GM12864 (cell line): ENCODE results near the gene ZBTB45.

Source experiments
- DNase-seq: peaks from one replicate; pipeline ENCODE4 v3.0.0-alpha.2; 2011; ENCODE audit warnings: low read depth
- H3K4me3 ChIP-seq: 2 replicates; pipeline ENCODE4 v1.5.1; 2011; ENCODE audit warnings: mild to moderate bottlenecking, low read depth, low read length, control low read depth
- TF ChIP-seq, protein P1 (sequence below): IDR thresholded peaks from 2 replicates; pipeline ENCODE4 v1.5.1; 2011; ENCODE audit warnings: low read depth, mild to moderate bottlenecking, moderate library complexity, low read length, control low read depth, inconsistent platforms; ENCODE audit errors: missing control alignments

Gene ZBTB45

DNA sequence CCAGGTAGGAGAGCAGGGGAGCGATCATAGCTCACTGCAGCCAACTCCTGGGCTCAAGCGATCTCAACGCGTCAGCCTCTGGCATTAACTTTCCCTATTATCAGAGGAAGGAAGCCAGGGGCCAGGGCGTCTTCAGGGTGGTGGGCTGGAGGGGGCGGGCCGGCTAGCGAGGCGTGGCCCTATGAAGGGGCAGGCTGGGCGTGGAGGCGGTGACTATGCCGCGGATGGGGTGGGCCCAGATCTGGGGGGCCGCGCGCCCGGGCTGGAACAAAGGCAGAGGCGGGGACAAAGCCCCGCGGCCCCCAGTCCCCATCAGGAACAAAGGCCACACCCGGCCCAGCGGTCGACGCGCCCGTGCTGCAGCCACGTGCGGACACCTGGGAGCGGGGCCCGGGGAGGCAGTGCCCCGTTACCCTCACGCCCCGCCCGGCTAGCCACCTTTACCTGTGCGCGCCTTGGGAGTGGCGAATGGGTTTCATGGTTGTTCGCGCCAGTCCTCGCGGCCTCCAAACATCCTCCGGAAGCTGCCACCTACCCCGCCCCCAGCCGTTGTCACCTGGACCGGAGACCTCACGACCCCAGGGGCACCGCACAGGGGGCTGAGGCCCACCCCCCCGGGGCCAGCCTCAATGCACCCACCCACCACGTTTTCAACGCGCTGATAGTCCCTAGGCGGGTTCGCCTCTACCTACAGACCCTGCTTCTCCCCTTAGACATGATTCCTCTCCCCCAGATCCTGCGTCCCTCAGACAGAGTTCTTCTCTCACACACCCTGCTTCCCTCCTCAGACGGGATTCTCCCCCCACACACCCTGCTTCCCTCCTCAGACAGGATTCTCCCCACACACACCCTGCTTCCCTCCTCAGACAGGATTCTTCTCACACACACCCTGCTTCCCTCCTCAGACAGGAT is 18.9 kb upstream of the ZBTB45 start:
- DNase-seq, result no peak
- TF ChIP-seq, protein P1, sequence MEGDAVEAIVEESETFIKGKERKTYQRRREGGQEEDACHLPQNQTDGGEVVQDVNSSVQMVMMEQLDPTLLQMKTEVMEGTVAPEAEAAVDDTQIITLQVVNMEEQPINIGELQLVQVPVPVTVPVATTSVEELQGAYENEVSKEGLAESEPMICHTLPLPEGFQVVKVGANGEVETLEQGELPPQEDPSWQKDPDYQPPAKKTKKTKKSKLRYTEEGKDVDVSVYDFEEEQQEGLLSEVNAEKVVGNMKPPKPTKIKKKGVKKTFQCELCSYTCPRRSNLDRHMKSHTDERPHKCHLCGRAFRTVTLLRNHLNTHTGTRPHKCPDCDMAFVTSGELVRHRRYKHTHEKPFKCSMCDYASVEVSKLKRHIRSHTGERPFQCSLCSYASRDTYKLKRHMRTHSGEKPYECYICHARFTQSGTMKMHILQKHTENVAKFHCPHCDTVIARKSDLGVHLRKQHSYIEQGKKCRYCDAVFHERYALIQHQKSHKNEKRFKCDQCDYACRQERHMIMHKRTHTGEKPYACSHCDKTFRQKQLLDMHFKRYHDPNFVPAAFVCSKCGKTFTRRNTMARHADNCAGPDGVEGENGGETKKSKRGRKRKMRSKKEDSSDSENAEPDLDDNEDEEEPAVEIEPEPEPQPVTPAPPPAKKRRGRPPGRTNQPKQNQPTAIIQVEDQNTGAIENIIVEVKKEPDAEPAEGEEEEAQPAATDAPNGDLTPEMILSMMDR, result no peak
- peak overlapping the region; percentile 42 for H3K4me3 ChIP-seq

DNA sequence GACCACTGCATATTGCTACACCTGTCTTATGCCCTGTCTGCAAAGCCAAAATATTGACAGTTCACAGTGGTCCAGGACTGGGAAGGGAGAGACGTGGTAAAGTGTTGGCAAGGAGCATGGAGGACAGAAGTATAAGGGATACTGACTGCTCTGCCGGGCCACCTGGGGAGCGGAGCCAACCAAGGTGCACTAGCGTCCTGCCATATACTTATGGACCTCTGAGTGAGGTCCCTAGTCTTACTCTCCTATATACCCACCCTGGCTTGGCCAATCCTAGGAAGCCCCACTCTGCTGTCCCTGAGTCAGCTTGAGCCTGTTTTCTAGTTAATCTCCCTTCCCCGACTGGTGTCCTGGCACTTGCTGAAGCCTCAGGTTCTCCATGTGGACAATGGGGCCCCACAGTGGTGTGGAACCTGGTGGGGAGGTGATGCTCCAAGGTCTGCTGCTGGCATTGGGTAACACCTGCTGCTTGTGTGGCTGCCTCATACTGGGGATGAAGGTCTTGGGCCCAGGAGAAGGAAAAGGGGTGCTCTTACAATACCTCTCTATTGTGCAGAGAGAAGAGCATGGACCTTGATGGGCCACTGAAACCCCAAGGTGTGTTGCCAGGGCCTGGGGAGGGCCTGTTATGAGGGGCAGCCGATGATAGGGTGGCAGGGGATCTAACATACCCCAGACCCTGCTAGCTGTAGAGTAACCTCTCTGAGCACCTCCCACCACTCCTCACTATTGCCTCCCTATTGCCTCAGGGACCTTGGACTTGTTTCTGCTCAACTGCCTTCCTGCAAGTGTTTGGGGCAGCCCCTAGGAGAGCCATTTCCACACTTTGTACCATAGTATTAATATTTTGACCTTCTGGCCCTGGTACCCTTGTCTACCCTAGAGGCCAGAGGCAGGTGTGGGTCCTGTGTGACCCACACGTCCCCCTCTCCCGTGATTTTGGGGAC is 17.5 kb upstream of the ZBTB45 start:
- no peak for DNase-seq
- H3K4me3 ChIP-seq, result no peak overlapping the region
- TF ChIP-seq, protein P1, result no peak

DNA sequence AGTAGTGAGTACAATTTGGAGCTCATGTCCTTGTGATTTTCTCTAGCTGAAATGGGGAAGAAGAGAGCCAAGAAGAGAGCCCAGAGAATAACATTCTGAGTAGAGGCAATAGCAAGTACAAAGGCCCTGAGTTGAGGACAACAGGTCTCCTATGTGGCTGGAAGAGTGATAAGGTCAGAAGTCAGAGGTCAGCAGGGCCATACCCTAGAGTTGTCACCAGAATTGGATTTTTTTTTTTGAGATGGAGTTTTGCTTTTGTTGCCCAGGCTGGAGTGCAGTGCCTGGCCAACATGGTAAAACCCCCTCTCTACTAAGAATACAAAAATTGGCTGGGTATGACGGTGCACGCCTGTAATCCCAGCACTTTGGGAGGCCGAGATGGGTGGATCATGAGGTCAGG is 16.2 kb upstream of the ZBTB45 start:
- no peak overlapping the region for H3K4me3 ChIP-seq
- TF ChIP-seq, protein P1, result no peak
- no peak for DNase-seq

DNA sequence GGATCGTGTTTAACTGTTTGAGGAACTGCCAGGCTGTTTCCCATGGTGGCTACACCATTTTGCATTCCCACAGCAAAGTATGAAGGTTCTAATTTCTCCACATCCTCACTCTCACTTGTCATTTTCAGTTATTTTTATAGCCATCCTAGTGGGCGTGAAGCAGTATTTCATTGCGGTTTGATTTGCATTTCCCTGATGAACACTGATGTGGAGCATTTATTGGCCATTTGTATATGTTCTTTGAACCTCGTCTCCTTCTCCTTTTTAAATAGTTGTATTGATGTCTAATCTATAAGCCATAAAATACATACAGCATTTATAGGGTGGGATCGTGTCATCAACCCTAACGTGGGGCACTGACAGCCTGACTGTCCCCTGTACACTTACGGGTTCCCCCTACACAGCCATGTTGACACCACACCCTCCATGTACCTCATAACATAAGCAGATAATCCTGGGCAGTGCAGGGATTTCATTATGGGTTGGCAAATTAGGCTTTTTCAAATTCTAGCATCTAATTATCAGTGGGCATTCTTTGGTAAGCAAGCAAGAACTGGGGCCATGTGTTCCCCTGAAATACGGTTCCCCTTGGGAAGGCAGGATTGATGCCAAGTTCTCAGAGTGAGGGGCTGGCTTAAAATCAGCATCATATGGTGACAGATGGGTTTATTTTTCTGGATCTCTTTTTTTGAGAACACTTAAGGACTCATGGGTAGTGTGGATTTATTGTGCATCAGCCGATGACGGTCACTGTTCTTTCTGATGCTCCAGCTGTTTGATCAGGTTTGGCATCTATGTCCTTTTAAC is 11.6 kb upstream of the ZBTB45 start:
- no peak for DNase-seq
- TF ChIP-seq, protein P1, result no peak
- H3K4me3 ChIP-seq, result no peak overlapping the region

DNA sequence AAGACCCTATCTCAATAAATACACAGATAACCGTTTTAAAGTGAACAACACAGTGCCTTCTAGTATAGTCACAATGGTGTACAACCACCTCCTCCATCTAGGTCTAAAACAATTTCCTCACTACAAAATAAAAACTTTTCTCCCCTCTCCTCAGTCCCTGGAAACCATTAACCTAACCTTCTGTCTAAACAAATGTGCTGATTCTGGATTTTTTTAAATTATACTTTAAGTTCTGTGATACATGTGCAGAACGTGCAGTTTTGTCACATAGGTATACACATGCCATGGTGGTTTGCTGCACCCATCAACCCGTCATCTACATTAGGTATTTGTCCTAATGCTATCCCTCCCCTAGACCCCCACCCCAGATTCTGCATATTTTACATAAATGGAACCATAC is 9.8 kb upstream of the ZBTB45 start:
- DNase-seq, result no peak
- TF ChIP-seq, protein P1, result no peak
- no peak overlapping the region for H3K4me3 ChIP-seq

DNA sequence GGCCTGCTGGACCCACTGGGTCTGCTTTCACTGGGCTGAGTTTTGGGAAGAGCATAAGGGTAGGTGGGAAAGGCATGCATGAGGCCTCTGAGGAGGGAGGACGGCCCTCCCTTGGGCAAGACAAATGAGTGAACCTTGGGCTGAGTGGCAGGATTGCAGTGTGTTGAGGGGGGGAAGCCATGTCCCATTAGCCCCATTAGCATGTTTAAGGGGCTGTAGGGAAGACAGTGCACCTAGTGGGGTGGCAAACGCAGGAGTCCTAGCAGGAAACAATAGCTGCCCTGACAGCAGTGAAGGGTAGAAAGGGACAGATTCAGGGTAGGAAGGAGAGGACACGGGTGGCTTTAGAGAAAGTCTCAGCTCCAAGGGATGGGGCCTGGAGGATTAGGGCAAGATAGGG is 3.1 kb upstream of the ZBTB45 start:
- no peak for DNase-seq
- TF ChIP-seq, protein P1, result no peak
- no peak overlapping the region for H3K4me3 ChIP-seq
